ENCODE results near the gene SDCCAG8. TPM values are rescaled to one million over a fixed set of nuclear protein-coding genes. Genes with fewer than 3 reads are reported as not detected.
A peak's percentile ranks its signal among the peaks of the same experiment; 100 is the strongest.

Gene SDCCAG8
- total RNA-seq, 1 donor from 2014 or later: 105 TPM

- DNase-seq (ENCODE audit: low spot score): no peak
These were observed 200.2 kb downstream of the SDCCAG8 start for GRCh38 chr1:243455760-243456651.

GRCh38 chr1:243457363-243457982, 201.6 kb downstream of the SDCCAG8 start:
- no peak for DNase-seq (ENCODE audit: low spot score)

- no peak for DNase-seq (ENCODE audit: low spot score)
These were observed 203.2 kb downstream of the SDCCAG8 start for GRCh38 chr1:243459059-243459458.

- DNase-seq (ENCODE audit: low spot score): no peak
These were observed 205.9 kb downstream of the SDCCAG8 start for GRCh38 chr1:243461700-243462099.

GRCh38 chr1:243462929-243463697, 207.3 kb downstream of the SDCCAG8 start:
- DNase-seq (ENCODE audit: low spot score): no peak

- no peak for DNase-seq (ENCODE audit: low spot score)
These were observed 209.2 kb downstream of the SDCCAG8 start for GRCh38 chr1:243465081-243465480.

- no peak for DNase-seq (ENCODE audit: low spot score)
These were observed 209.9 kb downstream of the SDCCAG8 start for GRCh38 chr1:243465738-243466137.

GRCh38 chr1:243469497-243469896, 213.7 kb downstream of the SDCCAG8 start:
- no peak for DNase-seq (ENCODE audit: low spot score)

GRCh38 chr1:243470502-243470901, 214.7 kb downstream of the SDCCAG8 start:
- DNase-seq (ENCODE audit: low spot score): no peak

- no peak for DNase-seq (ENCODE audit: low spot score)
These were observed 215.3 kb downstream of the SDCCAG8 start for GRCh38 chr1:243471026-243471685.

- DNase-seq (ENCODE audit: low spot score): no peak
These were observed 216.2 kb downstream of the SDCCAG8 start for GRCh38 chr1:243471754-243472745.

GRCh38 chr1:243473227-243474135, 217.6 kb downstream of the SDCCAG8 start:
- DNase-seq (ENCODE audit: low spot score): peak; percentile 50

- no peak for DNase-seq (ENCODE audit: low spot score)
These were observed 218.5 kb downstream of the SDCCAG8 start for GRCh38 chr1:243474136-243474881.

- no peak for DNase-seq (ENCODE audit: low spot score)
These were observed 219.1 kb downstream of the SDCCAG8 start for GRCh38 chr1:243474906-243475305.

GRCh38 chr1:243475966-243476365, 220.1 kb downstream of the SDCCAG8 start:
- DNase-seq (ENCODE audit: low spot score): no peak

- no peak for DNase-seq (ENCODE audit: low spot score)
These were observed 222.0 kb downstream of the SDCCAG8 start for GRCh38 chr1:243477731-243478290.

- DNase-seq (ENCODE audit: low spot score): no peak
These were observed 225.3 kb downstream of the SDCCAG8 start for GRCh38 chr1:243481101-243481500.
